DND-41 (cell line): ENCODE data around the gene OXCT1.
"Not testable (repeated sequence)": the region's sequence is repeated elsewhere in the genome, so short reads cannot be mapped to it uniquely, and the experiment has no call there.

ENCODE experiments used
- CTCF ChIP-seq: IDR thresholded peaks from 2 replicates; pipeline ENCODE4 v1.5.1; 2012; ENCODE audit warnings: borderline replicate concordance, low read length, moderate library complexity, mild to moderate bottlenecking; ENCODE audit not compliant: poor library complexity, severe bottlenecking; ENCODE audit errors: extremely low read depth
- EZH2 ChIP-seq: IDR thresholded peaks from 3 replicates; pipeline ENCODE4 v1.6.1; 2012; ENCODE audit warnings: borderline replicate concordance, low read depth, mild to moderate bottlenecking, moderate library complexity, low read length, inconsistent platforms; ENCODE audit not compliant: severe bottlenecking

DNA sequence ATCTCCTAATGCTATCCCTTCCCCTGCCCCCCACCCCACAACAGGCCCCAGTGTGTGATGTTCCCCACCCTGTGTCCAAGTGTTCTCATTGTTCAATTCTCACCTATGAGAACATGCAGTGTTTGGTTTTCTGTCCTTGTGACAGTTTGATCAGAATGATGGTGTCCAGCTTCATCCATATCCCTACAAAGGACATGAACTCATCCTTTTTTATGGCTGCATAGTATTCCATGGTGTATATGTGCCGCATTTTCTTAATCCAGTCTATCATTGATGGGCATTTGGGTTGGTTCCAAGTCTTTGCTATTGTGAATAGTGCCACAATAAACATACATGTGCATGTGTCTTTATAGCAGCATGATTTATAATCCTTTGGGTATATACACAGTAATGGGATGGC lies 127.6 kb downstream of the OXCT1 start:
- not testable (repeated sequence) for TF ChIP-seq CTCF, EZH2
